HG03064 (cell line): Measurements from ENCODE around the gene SPN.
"Not testable (repeated sequence)": the region's sequence is repeated elsewhere in the genome, so short reads cannot be mapped to it uniquely, and the experiment has no call there.

Experiments used
- ATAC-seq: cut with Tn5 transposase; IDR thresholded peaks from one replicate; pipeline ENCODE4 v1.9.1; 2021; ENCODE audit warnings: low read depth; ENCODE audit not compliant: unreplicated experiment

SPN gene

GRCh38 chr16:29663016-29663806 is at the start of gene SPN:
TSS of gene SPN (plus strand) at chr16:29663247. CDS start at chr16:29663729, 482 bp downstream.
- no peak for ATAC-seq

- ATAC-seq: peak; percentile 48
These were observed 49.6 kb upstream of the SPN start for GRCh38 chr16:29613307-29614057.

GRCh38 chr16:29614691-29615314 is 48.2 kb upstream of the SPN start:
- not testable (repeated sequence) for ATAC-seq

GRCh38 chr16:29616127-29616526 is 46.9 kb upstream of the SPN start:
- not testable (repeated sequence) for ATAC-seq

GRCh38 chr16:29620591-29620990 is 42.5 kb upstream of the SPN start:
- not testable (repeated sequence) for ATAC-seq

GRCh38 chr16:29622738-29623137 is 40.3 kb upstream of the SPN start:
- not testable (repeated sequence) for ATAC-seq

GRCh38 chr16:29623253-29623652 is 39.8 kb upstream of the SPN start:
- ATAC-seq: not testable (repeated sequence)

- not testable (repeated sequence) for ATAC-seq
These were observed 37.9 kb upstream of the SPN start for GRCh38 chr16:29625114-29625513.

- ATAC-seq: not testable (repeated sequence)
These were observed 36.2 kb upstream of the SPN start for GRCh38 chr16:29626778-29627331.

GRCh38 chr16:29627661-29628075 is 35.4 kb upstream of the SPN start:
- ATAC-seq: not testable (repeated sequence)

GRCh38 chr16:29628707-29629106 is 34.3 kb upstream of the SPN start:
- not testable (repeated sequence) for ATAC-seq

- ATAC-seq: not testable (repeated sequence)
These were observed 33.7 kb upstream of the SPN start for GRCh38 chr16:29629318-29629717.

GRCh38 chr16:29631658-29632057 is 31.4 kb upstream of the SPN start:
- ATAC-seq: not testable (repeated sequence)

- ATAC-seq: not testable (repeated sequence)
These were observed 27.1 kb upstream of the SPN start for GRCh38 chr16:29635902-29636301.

GRCh38 chr16:29636368-29636767 is 26.7 kb upstream of the SPN start:
- ATAC-seq: not testable (repeated sequence)

- ATAC-seq: not testable (repeated sequence)
These were observed 24.3 kb upstream of the SPN start for GRCh38 chr16:29638751-29639150.

- ATAC-seq: no peak
These were observed 21.5 kb upstream of the SPN start for GRCh38 chr16:29641561-29641960.

GRCh38 chr16:29643596-29643995 is 19.5 kb upstream of the SPN start:
- ATAC-seq: no peak

GRCh38 chr16:29644338-29644857 is 18.6 kb upstream of the SPN start:
- ATAC-seq: no peak

GRCh38 chr16:29644973-29645693 is 17.9 kb upstream of the SPN start:
- ATAC-seq: no peak
